Smooth muscle cell (in vitro differentiated cells): Measurements from ENCODE around the gene RHO. TPM values are rescaled to one million over a fixed set of nuclear protein-coding genes. Genes with fewer than 3 reads are reported as not detected.

Experiments
- DNase-seq: peaks from one replicate; lab custom pipeline; 2025; ENCODE audit not compliant: unreplicated experiment; lab: John Stamatoyannopoulos, UW
- H2AFZ ChIP-seq: fragments of 200-600 bp; sonication (generic); 2 replicates; pipeline ENCODE4 v1.6.0; 2016; ENCODE audit warnings: antibody characterized with exemption, low read depth, mild to moderate bottlenecking
- H3F3A ChIP-seq: fragments of 200-600 bp; sonication (generic); 2 replicates; pipeline ENCODE4 v1.6.0; 2017; ENCODE audit warnings: antibody characterized with exemption, low read depth
- H3K27ac ChIP-seq: fragments of 200-600 bp; sonication (generic); 2 replicates; pipeline ENCODE4 v1.5.1; 2016; ENCODE audit warnings: low read depth, mild to moderate bottlenecking
- H3K27me3 ChIP-seq: fragments of 200-600 bp; sonication (generic); 2 replicates; pipeline ENCODE4 v1.6.1; 2016; ENCODE audit warnings: low read depth, mild to moderate bottlenecking
- H3K36me3 ChIP-seq: fragments of 200-600 bp; sonication (generic); 2 replicates; pipeline ENCODE4 v1.5.1; 2016; ENCODE audit warnings: low read depth
- H3K4me1 ChIP-seq: fragments of 200-600 bp; sonication (generic); 2 replicates; pipeline ENCODE4 v1.5.1; 2016; ENCODE audit warnings: low read depth
- H3K4me2 ChIP-seq: fragments of 200-600 bp; sonication (generic); 2 replicates; pipeline ENCODE4 v1.6.0; 2016; ENCODE audit warnings: mild to moderate bottlenecking
- H3K4me3 ChIP-seq: fragments of 200-600 bp; sonication (generic); 2 replicates; pipeline ENCODE4 v1.5.1; 2016; ENCODE audit warnings: mild to moderate bottlenecking
- H3K79me2 ChIP-seq: fragments of 200-600 bp; sonication (generic); 2 replicates; pipeline ENCODE4 v1.6.0; 2016; ENCODE audit warnings: low read depth, mild to moderate bottlenecking
- H3K9ac ChIP-seq: fragments of 200-600 bp; sonication (generic); 2 replicates; pipeline ENCODE4 v1.6.0; 2016; ENCODE audit warnings: low read depth
- H3K9me3 ChIP-seq: fragments of 200-600 bp; sonication (generic); replicated peaks from 2 replicates; pipeline ENCODE4 v1.5.1; 2016; ENCODE audit warnings: low read depth
- H4K20me1 ChIP-seq: fragments of 200-600 bp; sonication (generic); 2 replicates; pipeline ENCODE4 v1.6.0; 2016; ENCODE audit warnings: low read depth
- CTCF ChIP-seq: fragments of 200-600 bp; sonication (generic); IDR thresholded peaks from 2 replicates; pipeline ENCODE4 v1.5.1; 2017; ENCODE audit warnings: borderline replicate concordance, mild to moderate bottlenecking, antibody characterized with exemption; ENCODE audit not compliant: insufficient read depth, poor library complexity, severe bottlenecking
- WGBS: methylation state at CpG from one replicate; pipeline ENCODE4 v1.1.7; 2016; ENCODE audit warnings: low lambda C conversion rate; 5-methylcytosine and 5-hydroxymethylcytosine counted together
- polyA plus RNA-seq: library from polyadenylated mRNA; unstranded; fragments of >200 nt; fragmentation: Nextera tagmentation; extraction: Ambion mirVana; gene quantifications from 2 replicates; pipeline ENCODE4 v1.2.1, GENCODE V29; 2016
- total RNA-seq: library from RNA; depleted of rRNA; stranded (reverse); fragments of >200 nt; gene quantifications from 2 replicates; pipeline ENCODE4 v1.2.3, GENCODE V29; 2014

RHO gene
- total and polyA plus RNA-seq, 2 experiments from 2014 or later: 0.63 TPM; not detected in 1

DNA sequence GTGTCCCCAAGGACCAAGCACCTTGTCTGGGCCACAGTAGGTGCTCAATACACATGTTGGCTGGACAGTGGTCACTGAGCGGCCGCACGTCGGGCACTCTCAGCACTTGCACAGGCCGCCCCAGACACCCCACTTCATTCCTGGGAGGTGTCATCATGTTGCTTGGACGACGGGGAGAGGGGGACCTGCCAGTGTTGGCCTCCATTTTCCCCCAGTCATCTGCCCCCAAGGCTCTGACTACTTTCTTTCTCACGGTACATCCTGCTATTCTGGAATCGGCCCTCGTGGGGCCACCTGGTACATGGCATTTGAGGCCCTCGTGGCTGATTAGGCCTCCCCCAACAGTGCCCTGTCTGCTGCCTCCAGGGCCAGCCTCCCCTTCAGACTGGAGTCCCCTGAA, 1.2 kb upstream of the RHO start:
- no peaks in the 10 kb centered on the region for H3F3A ChIP-seq
- WGBS: 94% methylated on average over 11 of the region's 11 CpGs
- H3K27ac ChIP-seq: no peak overlapping the region

GRCh38 chr3:129529436-129530210, 1.2 kb downstream of the RHO start:
- H3K79me2 ChIP-seq: no peaks in the 10 kb centered on the region
- no peak overlapping the region for H3K4me2 ChIP-seq
- H3K4me1 ChIP-seq: peaks cover 4% of the 10 kb centered on the region
- H2AFZ ChIP-seq: no peak overlapping the region
- H3K27me3 ChIP-seq: no peaks in the 10 kb centered on the region
- no peaks in the 10 kb centered on the region for H4K20me1 ChIP-seq
- no peak overlapping the region for H3K27ac ChIP-seq
- H3F3A ChIP-seq: no peaks in the 10 kb centered on the region
- TF ChIP-seq CTCF: no peak
- no peaks in the 10 kb centered on the region for H3K9me3 ChIP-seq
- H3K36me3 ChIP-seq: no peaks in the 10 kb centered on the region
- no peak for DNase-seq
- no peak overlapping the region for H3K4me3 ChIP-seq
- no peak overlapping the region for H3K9ac ChIP-seq
- WGBS: 88% methylated on average over 12 of the region's 12 CpGs

More for the DNA sequence above, 1.2 kb upstream of the RHO start:
- Histone ChIP-seq H3K27me3 (no peaks in the 10 kb centered on the region), H3K9ac (no peak overlapping the region), H3K9me3 (no peaks in the 10 kb centered on the region), H3K36me3 (no peaks in the 10 kb centered on the region), H4K20me1 (no peaks in the 10 kb centered on the region), H3K4me2 (no peak overlapping the region), H3K4me3 (no peak overlapping the region), H3K4me1 (peaks cover 4% of the 10 kb centered on the region), H2AFZ (no peak overlapping the region), H3K79me2 (no peaks in the 10 kb centered on the region)
- no peak for DNase-seq
- no peak for TF ChIP-seq CTCF

GRCh38 chr3:129530251-129530791, 1.9 kb downstream of the RHO start:
- DNase-seq: no peak
- no peak overlapping the region for H3K4me2 ChIP-seq
- peaks cover 4% of the 10 kb centered on the region for H3K4me1 ChIP-seq

More at GRCh38 chr3:129530251-129530791, 1.9 kb downstream of the RHO start:
- no peaks in the 10 kb centered on the region for H3K27me3 ChIP-seq
- H3K4me3 ChIP-seq: no peak overlapping the region
- no peaks in the 10 kb centered on the region for H3K9me3 ChIP-seq
- no peak overlapping the region for H3K9ac ChIP-seq
- no peaks in the 10 kb centered on the region for H4K20me1 ChIP-seq
- 38% methylated on average over 6 of the region's 6 CpGs for WGBS
- H3F3A ChIP-seq: no peaks in the 10 kb centered on the region
- H3K27ac ChIP-seq: no peak overlapping the region
- no peaks in the 10 kb centered on the region for H3K79me2 ChIP-seq
- no peaks in the 10 kb centered on the region for H3K36me3 ChIP-seq
- TF ChIP-seq CTCF: no peak
- no peak overlapping the region for H2AFZ ChIP-seq
